NB4 (cell line): ENCODE measurements around the gene KRT2.

Source experiments
- CTCF ChIP-seq: IDR thresholded peaks from one replicate; pipeline ENCODE4 v1.5.1; 2012; ENCODE audit warnings: low read depth, low read length
- POLR2A ChIP-seq: IDR thresholded peaks from 2 replicates; pipeline ENCODE4 v1.6.1; 2011; ENCODE audit warnings: mild to moderate bottlenecking; ENCODE audit not compliant: insufficient read length; ENCODE audit errors: extremely low read depth

DNA sequence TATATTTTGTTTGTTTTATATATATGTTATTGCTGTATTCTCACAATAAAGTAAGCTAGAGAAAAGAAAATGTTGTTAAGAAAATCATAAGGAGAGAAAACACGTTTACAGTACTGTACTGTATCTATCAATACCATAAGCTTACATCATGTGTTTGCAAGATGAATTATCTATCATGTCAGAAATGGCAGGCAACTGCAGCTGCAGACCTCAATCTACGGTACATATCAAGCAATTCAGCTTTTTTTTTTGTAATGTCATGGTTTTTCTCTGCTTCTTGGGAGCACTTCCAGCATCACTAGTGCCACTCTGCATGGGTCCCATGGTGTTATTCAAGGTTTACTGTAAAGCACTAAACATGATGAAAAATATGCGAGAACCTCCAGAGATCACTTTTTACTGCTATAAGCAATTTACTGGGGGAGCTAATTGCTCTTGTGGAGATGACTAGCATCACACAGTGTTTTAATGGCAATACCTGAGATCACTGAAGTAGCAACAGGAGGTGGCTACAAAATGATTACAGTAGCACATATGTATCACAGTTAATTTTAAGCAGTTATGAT lies 9.0 kb upstream of the KRT2 start:
- TF ChIP-seq POLR2A (no peak), CTCF (no peak)
